Measurements from ENCODE around the gene SGSM1.

GRCh38 chr22:24905909-24906308 lies 99.9 kb downstream of the SGSM1 start:
- TF ChIP-seq CTCF (IDR thresholded peaks at IDR 0.05) = no peak
- TF ChIP-seq POLR2A (IDR thresholded peaks at IDR 0.05) = no peak
